GM18519 (cell line): ENCODE results near the gene BPNT1.

Experiments
- ATAC-seq: cut with Tn5 transposase; IDR thresholded peaks from one replicate; pipeline ENCODE4 v1.9.1; 2021; ENCODE audit warnings: mild to moderate bottlenecking, moderate library complexity; ENCODE audit not compliant: unreplicated experiment, low FRiP score

BPNT1 gene

DNA sequence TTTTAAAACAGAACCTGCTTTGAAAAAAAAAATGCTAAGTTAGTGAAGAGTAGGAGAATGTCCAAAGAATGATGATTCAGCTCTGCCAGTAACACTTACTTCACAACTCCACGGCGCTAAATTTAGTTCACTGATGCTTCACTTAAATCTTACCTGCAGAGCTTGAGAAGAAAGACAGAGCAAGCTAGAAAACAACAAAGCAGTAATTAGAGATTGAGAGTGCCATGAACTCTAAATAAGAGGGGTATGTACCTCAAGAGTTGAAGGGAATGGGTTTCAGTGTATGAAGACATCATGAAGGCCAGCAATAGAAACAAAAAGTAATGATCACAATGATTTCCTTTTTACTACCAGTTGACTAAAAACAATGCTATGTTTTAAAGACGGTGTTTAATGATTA lies 76.1 kb downstream of the BPNT1 start:
- no peak for ATAC-seq

DNA sequence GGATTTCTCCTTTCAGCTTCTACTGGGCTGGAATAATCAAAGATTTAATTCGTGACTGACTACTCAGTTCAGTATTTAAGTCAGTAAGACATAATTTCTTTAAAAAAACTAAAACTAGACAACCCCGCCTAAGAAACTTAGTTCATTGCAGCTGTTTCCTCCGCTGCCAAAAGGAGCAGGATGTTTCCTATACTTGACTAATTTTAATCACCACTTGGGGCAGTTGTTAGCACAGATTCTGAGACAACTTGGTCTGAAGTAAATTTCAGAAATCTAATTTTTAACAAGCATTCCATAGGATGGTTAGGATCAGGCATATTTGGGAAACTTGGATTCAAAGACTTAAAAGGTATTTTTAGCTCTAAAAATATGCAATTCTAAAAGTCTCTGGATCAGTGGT lies 77.3 kb downstream of the BPNT1 start:
- ATAC-seq, result no peak

DNA sequence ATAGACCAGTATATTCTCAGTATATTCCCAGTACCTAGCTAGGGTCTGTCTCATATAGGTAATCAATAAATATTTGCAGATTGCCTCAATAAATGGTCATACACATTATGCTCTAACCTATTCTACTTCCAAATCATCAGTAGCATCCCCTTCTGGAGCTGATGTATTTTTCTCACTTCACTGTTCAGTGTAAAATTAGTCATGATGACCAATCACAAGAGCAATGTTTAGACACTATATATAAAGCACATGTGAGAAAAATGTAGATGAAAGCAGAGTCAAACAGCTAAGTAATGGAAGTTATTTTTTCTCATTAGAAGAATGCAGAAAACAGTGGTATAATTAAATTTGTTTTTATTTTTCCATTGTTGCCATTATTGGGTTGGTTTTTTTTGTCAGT lies 78.0 kb downstream of the BPNT1 start:
- ATAC-seq, result no peak
